Lower leg skin (tissue), 3 donors: Measurements from ENCODE around the gene CCL23.

Source experiments
- POLR2A ChIP-seq, 2 donors: fragments of 450-650 bp; IDR thresholded peaks; one replicate each; pipeline ENCODE4 v1.6.1; 2016 to 2017; ENCODE audit warnings: antibody characterized with exemption in 2 of 2, mild to moderate bottlenecking in 1 of 2, moderate library complexity in 1 of 2
- TF ChIP-seq, protein P1 (sequence below), 3 donors: fragments of 450-650 bp; IDR thresholded peaks; one replicate each; pipeline ENCODE4 v1.5.1; 2016; ENCODE audit warnings: antibody characterized with exemption in 3 of 3, mild to moderate bottlenecking in 3 of 3, moderate library complexity in 2 of 3

DNA sequence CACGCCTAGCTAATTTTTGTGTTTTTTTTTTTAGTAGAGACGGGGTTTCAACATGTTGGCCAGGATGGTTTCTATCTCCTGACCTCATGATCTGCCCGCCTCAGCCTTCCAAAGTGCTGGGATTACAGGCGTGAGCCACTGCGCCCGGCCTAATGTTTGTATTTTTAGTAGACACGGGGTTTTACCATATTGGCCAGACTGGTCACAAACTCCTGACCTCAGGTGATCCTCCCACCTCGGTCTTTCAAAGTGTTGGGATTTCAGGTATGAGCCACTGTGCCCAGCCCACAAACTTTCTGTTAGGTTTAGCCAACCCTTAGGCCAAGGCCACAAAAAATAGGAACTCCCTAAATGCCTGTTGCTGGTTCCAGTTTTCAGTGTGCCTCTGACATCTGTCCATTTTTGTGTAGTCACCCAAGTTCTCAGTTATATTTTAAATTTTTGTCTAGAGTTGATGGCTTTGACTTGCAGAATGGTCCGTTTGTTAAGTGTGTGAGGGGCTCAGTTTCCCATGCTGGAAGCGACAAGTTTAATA lies 49.2 kb downstream of the CCL23 start:
- TF ChIP-seq, protein P1, sequence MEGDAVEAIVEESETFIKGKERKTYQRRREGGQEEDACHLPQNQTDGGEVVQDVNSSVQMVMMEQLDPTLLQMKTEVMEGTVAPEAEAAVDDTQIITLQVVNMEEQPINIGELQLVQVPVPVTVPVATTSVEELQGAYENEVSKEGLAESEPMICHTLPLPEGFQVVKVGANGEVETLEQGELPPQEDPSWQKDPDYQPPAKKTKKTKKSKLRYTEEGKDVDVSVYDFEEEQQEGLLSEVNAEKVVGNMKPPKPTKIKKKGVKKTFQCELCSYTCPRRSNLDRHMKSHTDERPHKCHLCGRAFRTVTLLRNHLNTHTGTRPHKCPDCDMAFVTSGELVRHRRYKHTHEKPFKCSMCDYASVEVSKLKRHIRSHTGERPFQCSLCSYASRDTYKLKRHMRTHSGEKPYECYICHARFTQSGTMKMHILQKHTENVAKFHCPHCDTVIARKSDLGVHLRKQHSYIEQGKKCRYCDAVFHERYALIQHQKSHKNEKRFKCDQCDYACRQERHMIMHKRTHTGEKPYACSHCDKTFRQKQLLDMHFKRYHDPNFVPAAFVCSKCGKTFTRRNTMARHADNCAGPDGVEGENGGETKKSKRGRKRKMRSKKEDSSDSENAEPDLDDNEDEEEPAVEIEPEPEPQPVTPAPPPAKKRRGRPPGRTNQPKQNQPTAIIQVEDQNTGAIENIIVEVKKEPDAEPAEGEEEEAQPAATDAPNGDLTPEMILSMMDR (IDR thresholded peaks at IDR 0.05) = no peak
- no peak for TF ChIP-seq POLR2A (IDR thresholded peaks at IDR 0.05)
